Coronary artery (tissue), 2 donors: ENCODE measurements around the gene GRAP.

Source experiments
- DNase-seq: peaks from one replicate; pipeline ENCODE4 v3.0.0-alpha.2; 2017; ENCODE audit warnings: low spot score
- H3K27ac ChIP-seq, 2 donors: fragments of 200-600 bp; sonication (generic); one replicate each; pipeline ENCODE4 v1.5.1; 2016 to 2019
- H3K4me3 ChIP-seq: fragments of 200-600 bp; sonication (generic); 2 replicates; pipeline ENCODE4 v1.5.1; 2016; ENCODE audit warnings: mild to moderate bottlenecking, moderate library complexity
- TF ChIP-seq, protein P1 (sequence below): fragments of 200-600 bp; sonication (generic); IDR thresholded peaks from one replicate; pipeline ENCODE4 v1.5.1; 2019; ENCODE audit warnings: antibody characterized with exemption

The GRAP gene

DNA sequence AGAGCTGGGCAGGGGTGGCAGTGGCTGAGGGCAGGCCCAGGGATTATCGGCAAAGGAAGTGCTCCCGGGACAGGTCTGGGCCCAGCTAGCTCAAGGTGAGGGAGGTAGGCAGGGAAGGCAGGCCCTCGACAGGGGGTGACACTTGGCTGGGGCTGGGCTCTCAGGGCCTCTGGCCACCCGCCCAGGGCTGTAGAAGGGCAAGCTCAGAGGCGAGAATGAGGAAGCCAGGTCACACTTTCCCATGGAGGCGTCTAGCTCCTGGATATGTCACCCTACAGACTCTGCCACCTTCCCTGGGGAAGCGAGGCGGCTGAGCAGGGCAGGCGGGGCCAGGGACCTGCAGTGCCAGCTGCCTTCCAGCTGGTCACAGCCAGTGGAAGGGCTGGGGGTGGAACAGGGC lies 61.3 kb downstream of the GRAP start:
- TF ChIP-seq, protein P1, sequence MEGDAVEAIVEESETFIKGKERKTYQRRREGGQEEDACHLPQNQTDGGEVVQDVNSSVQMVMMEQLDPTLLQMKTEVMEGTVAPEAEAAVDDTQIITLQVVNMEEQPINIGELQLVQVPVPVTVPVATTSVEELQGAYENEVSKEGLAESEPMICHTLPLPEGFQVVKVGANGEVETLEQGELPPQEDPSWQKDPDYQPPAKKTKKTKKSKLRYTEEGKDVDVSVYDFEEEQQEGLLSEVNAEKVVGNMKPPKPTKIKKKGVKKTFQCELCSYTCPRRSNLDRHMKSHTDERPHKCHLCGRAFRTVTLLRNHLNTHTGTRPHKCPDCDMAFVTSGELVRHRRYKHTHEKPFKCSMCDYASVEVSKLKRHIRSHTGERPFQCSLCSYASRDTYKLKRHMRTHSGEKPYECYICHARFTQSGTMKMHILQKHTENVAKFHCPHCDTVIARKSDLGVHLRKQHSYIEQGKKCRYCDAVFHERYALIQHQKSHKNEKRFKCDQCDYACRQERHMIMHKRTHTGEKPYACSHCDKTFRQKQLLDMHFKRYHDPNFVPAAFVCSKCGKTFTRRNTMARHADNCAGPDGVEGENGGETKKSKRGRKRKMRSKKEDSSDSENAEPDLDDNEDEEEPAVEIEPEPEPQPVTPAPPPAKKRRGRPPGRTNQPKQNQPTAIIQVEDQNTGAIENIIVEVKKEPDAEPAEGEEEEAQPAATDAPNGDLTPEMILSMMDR: no peak
- no peak for DNase-seq
- Histone ChIP-seq H3K27ac (no peak overlapping the region), H3K4me3 (no peak overlapping the region)

DNA sequence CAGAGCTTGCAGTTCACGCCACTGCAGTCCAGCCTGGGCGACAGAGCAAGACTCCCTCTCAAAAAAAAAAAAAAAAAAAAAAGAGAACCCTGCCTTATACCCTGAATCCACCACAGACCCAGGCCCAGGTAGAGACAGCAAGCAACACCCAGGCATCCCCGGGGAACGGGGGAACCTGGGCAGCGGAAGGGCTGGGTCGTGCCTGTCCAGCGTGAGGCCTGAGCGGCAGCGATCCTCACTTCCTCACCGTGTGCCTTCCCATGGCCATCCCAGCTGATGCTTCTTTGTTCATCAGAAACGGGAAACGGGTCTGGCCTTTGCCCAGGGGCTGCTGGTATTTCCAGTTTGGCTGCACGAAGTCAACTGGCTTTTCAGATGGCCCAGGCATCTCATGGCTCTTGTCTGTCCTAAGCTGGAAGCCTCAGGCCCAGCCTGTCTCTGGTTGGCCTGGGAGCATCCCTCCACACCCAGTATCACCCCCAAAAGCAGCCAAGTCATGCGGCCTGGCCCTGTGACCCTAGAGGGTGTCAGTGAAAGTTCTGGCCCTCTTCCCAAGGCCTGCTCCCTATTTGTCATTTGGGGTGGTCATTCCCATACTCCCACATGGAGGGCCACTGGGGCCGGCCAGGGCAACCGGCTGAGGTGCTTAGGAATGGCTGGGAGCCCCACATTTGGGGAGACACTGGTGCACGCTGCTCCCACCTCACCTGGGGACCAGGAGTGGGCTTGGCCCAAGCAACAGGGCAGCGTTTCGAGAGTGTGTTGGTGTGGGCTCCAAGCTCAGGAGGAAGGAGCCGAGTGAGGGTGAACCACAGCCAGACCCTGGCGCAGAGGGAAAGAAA lies 62.3 kb downstream of the GRAP start:
- TF ChIP-seq, protein P1: no peak
- H3K27ac ChIP-seq: no peak overlapping the region
- no peak for DNase-seq
- H3K4me3 ChIP-seq: no peak overlapping the region

- no peak for DNase-seq
- no peak overlapping the region for H3K27ac ChIP-seq
- TF ChIP-seq, protein P1: no peak
- no peak overlapping the region for H3K4me3 ChIP-seq
These were observed 64.9 kb downstream of the GRAP start for GRCh38 chr17:18981642-18982424.

DNA sequence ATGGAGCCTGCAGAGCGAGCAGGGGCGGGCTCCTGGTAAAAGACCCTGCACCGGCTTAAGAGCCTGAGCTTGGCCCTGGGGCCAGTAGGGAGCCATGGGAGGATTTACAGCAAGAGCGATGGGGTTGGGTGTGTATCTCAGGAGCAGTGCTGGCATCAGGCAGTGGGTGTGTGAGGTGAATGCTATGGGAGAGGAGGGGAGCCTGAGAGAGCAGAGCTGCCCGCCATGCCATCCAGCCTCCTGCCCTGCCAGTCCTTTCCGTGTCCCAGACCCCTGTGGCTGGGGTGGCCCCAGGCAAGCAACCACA lies 65.5 kb downstream of the GRAP start:
- TF ChIP-seq, protein P1: no peak
- H3K4me3 ChIP-seq: no peak overlapping the region
- no peak overlapping the region for H3K27ac ChIP-seq
- DNase-seq: no peak

DNA sequence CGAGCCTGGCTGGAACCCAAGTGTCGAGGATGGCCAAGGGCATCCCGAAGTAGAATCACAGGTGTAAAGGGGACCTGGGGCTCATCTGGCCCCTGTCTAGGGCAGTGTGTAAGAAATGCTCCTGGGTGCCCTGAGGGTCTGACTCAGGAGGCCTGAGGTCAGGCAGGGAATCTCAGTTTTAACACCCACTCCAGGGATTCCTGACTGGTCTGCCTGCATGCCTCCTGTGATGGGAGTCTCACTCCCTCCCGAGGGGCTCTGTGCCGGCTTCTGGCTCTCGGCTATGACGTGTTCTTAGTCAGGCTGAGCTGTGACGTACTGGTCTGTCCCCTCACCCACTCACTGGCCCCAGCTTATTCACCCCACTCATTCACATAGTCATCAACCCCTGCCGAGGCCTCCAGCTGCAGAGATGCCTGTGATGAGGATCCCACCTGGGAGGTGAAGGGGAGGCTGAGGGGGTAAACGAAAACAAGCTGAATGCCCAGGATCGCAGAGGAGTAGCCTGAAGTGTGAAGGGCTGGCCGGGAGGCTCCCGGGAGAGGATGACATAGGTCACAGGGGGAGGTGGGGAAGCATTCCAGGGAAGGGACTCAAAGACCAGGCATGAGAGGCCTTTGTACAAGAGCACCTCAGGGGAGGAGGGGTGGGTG lies 65.9 kb downstream of the GRAP start:
- H3K4me3 ChIP-seq: no peak overlapping the region
- H3K27ac ChIP-seq: no peak overlapping the region
- DNase-seq: no peak
- TF ChIP-seq, protein P1: no peak

GRCh38 chr17:18978655-18979054 lies 68.1 kb downstream of the GRAP start:
- DNase-seq: no peak
- TF ChIP-seq, protein P1: no peak

More at GRCh38 chr17:18978655-18979054, 68.1 kb downstream of the GRAP start:
- Histone ChIP-seq H3K27ac (no peak overlapping the region), H3K4me3 (no peak overlapping the region)
